ENCODE measurements around the gene RNF103.

DNA sequence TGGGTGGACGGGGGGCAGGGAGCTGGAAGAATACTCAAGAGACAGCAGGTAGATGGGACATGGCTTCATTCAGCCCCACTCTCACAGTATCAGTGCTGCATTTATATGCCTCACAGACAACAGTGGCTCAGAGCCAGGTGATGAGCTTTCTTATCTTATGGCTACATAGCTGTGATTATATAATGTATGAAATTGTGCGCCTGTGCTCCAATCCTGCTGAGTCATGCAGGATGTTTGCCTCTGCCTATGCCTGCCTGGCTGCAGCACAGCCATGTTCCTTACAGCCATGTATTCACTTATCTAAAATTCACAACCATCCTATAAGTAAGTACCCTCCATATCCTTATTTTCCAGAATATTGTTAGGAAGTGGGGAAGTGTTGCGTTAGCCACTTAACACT lies 37.7 kb upstream of the RNF103 start:
- TF ChIP-seq MAX (IDR thresholded peaks at IDR 0.05) (no peak), CTCF (IDR thresholded peaks at IDR 0.05; ENCODE audit: low read depth, low read length, missing input control) (no peak), YY1 (IDR thresholded peaks at IDR 0.05) (no peak), EGR1 (IDR thresholded peaks at IDR 0.05; ENCODE audit: low read depth in 2 of 2) (no peak)

Data from liver (tissue), 3 donors.